Subcutaneous adipose tissue (tissue), 4 donors: ENCODE data around the gene TGFBR1. TPM values are rescaled to one million over a fixed set of nuclear protein-coding genes. Genes with fewer than 3 reads are reported as not detected.

Experiments used
- CTCF ChIP-seq: fragments of 450-650 bp; IDR thresholded peaks from one replicate; pipeline ENCODE4 v1.5.1; 2016; ENCODE audit warnings: low read depth, mild to moderate bottlenecking, control low read depth, antibody characterized with exemption, moderate library complexity
- total RNA-seq, 4 donors: library from RNA; depleted of rRNA; stranded (reverse); fragments of >200 nt; gene quantifications; one replicate each; pipeline ENCODE4 v1.1.0, GENCODE V29; 2016

The TGFBR1 gene
- total RNA-seq, 4 donors from 2014 or later: 32.0 to 50.7 (median 36.7) TPM

- TF ChIP-seq CTCF: no peak
Observed at GRCh38 chr9:99140685-99141314, 35.9 kb downstream of the TGFBR1 start.

GRCh38 chr9:99141849-99142248 is 36.9 kb downstream of the TGFBR1 start:
- TF ChIP-seq CTCF: no peak

- TF ChIP-seq CTCF: no peak
Observed at GRCh38 chr9:99142275-99142674, 37.4 kb downstream of the TGFBR1 start.

GRCh38 chr9:99143655-99144054 is 38.7 kb downstream of the TGFBR1 start:
- TF ChIP-seq CTCF: no peak

GRCh38 chr9:99144966-99145365 is 40.1 kb downstream of the TGFBR1 start:
- no peak for TF ChIP-seq CTCF

GRCh38 chr9:99146574-99146973 is 41.7 kb downstream of the TGFBR1 start:
- TF ChIP-seq CTCF: no peak

- no peak for TF ChIP-seq CTCF
Observed at GRCh38 chr9:99147177-99147576, 42.3 kb downstream of the TGFBR1 start.
